Sigmoid colon (tissue), 7 donors: Measurements from ENCODE around the gene RPS6KA5. TPM values are rescaled to one million over a fixed set of nuclear protein-coding genes. Genes with fewer than 3 reads are reported as not detected.
"Not testable (repeated sequence)": the region's sequence is repeated elsewhere in the genome, so short reads cannot be mapped to it uniquely, and the experiment has no call there.

Experiments
- DNase-seq: peaks from one replicate; pipeline ENCODE4 v3.0.0-alpha.2; 2019
- H3K27ac ChIP-seq, 4 donors: fragments of 200-600 bp; sonication (generic); one replicate each; pipeline ENCODE4 v1.5.1; 2016 to 2019; ENCODE audit warnings: mild to moderate bottlenecking in 1 of 4
- H3K27me3 ChIP-seq, 3 donors: fragments of 200-600 bp; sonication (generic); one replicate each; pipeline ENCODE4 v1.5.1; 2019; ENCODE audit warnings: mild to moderate bottlenecking in 1 of 3
- H3K36me3 ChIP-seq, 4 donors: fragments of 200-600 bp; sonication (generic); one replicate each; pipeline ENCODE4 v1.5.1; 2016 to 2019
- H3K4me1 ChIP-seq, 4 donors: fragments of 200-600 bp; sonication (generic); one replicate each; pipeline ENCODE4 v1.5.1; 2017 to 2019
- H3K4me3 ChIP-seq, 4 donors: fragments of 200-600 bp; sonication (generic); one replicate each; pipeline ENCODE4 v1.5.1; 2017 to 2019; ENCODE audit warnings: mild to moderate bottlenecking in 2 of 4, moderate library complexity in 1 of 4
- H3K9me3 ChIP-seq, 4 donors: fragments of 200-600 bp in 3 of 4; sonication (generic) in 3 of 4; one replicate each; pipeline versions ENCODE4 v1.5.1 to v1.6.1; 2013 to 2019
- CTCF ChIP-seq, 4 experiments: fragments of 450-650 bp in 3 of 4; fragments of 200-600 bp in 1 of 4; IDR thresholded peaks; one replicate each; pipeline ENCODE4 v1.5.1; 2016 to 2019; ENCODE audit warnings: antibody characterized with exemption in 4 of 4, mild to moderate bottlenecking in 3 of 4, moderate library complexity in 2 of 4
- EP300 ChIP-seq, 4 donors: sonication (generic); formaldehyde crosslinking; IDR thresholded peaks; one replicate each; pipeline ENCODE4 v1.6.1; 2017; ENCODE audit warnings: antibody characterized with exemption in 4 of 4
- POLR2A ChIP-seq, 2 donors: fragments of 450-650 bp; IDR thresholded peaks; one replicate each; pipeline ENCODE4 v1.6.1; 2016; ENCODE audit warnings: antibody characterized with exemption in 2 of 2, mild to moderate bottlenecking in 2 of 2, moderate library complexity in 2 of 2
- POLR2AphosphoS5 ChIP-seq, 4 donors: sonication (generic); formaldehyde crosslinking; IDR thresholded peaks; one replicate each; pipeline ENCODE4 v1.6.1; 2017; ENCODE audit warnings: antibody characterized with exemption in 4 of 4
- WGBS, 2 donors: extraction: QIAGEN DNeasy Blood & Tissue Kit; methylation state at CpG; one replicate each; pipeline ENCODE4 v1.1.7; 2013; 5-methylcytosine and 5-hydroxymethylcytosine counted together
- intact Hi-C: fragments of 100-400 bp; cut with DNase I; formaldehyde crosslinking; loops from one replicate; pipeline ENCODE4 v1.15.1; 2023
- polyA plus RNA-seq, 3 donors: library from polyadenylated mRNA; stranded (reverse); fragments of 200-250 nt; gene quantifications; one replicate each; pipeline ENCODE4 v1.2.3, GENCODE V29; 2013
- total RNA-seq, 4 donors: library from RNA; depleted of rRNA; stranded (reverse); fragments of >200 nt; gene quantifications; one replicate each; pipeline ENCODE4 v1.1.0, GENCODE V29; 2016
- donor health status: healthy with polysubstance abuse.
- donor health status: Bipolar disorder and iron deficiency.
- donor health status: healthy.

Gene RPS6KA5
- total and polyA plus RNA-seq, 7 donors, result 3.6 to 36.4 (median 18.2) TPM

- intact Hi-C loops, result no loop called here
- no peak overlapping the region for H3K4me3 ChIP-seq
- no peaks in the 10 kb centered on the region for H3K27me3 ChIP-seq
- no peak for TF ChIP-seq POLR2A (IDR thresholded peaks at IDR 0.05)
- no peak for TF ChIP-seq POLR2AphosphoS5 (IDR thresholded peaks at IDR 0.05)
- no peak for TF ChIP-seq CTCF (IDR thresholded peaks at IDR 0.05)
- no peak for TF ChIP-seq EP300 (IDR thresholded peaks at IDR 0.05)
- H3K4me1 ChIP-seq, result no peaks in the 10 kb centered on the region
- WGBS, 2 donors, result 95 to 96% methylated on average over 3 of the region's 3 CpGs
- no peak for DNase-seq
- H3K9me3 ChIP-seq, result peaks cover 0 to 2% (median 0%) of the 10 kb centered on the region in 4 donors
- H3K36me3 ChIP-seq, result no peaks in the 10 kb centered on the region
- no peak overlapping the region for H3K27ac ChIP-seq
These were observed 101.1 kb downstream of the RPS6KA5 start for GRCh38 chr14:90959344-90959743.

- TF ChIP-seq CTCF (IDR thresholded peaks at IDR 0.05) (no peak), POLR2A (IDR thresholded peaks at IDR 0.05) (no peak), POLR2AphosphoS5 (IDR thresholded peaks at IDR 0.05) (no peak)
- H3K9me3 ChIP-seq, result peaks cover 0 to 4% (median 1%) of the 10 kb centered on the region in 4 donors
- intact Hi-C loops, result no loop called here
These were observed 104.2 kb downstream of the RPS6KA5 start for GRCh38 chr14:90956273-90956672.

DNA sequence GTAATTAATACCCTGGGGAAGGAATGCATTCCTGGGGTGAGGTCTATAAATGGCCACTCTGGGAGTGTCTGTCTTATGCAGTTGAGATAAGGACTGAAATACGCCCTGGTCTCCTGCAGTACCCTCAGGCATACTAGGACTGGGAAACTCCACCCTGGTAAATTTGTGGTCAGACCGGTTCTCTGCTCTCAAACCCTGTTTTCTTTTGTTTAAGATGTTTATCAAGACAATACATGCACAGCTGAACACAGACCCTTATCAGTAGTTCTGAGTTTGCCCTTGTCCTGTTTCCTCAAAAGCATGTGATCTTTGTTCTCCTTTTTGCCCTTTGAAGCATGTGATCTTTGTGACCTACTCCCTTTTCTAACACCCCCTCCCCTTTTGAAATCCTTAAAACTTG, 106.8 kb downstream of the RPS6KA5 start:
- H3K27me3 ChIP-seq, H3K4me3 ChIP-seq, intact Hi-C loops, H3K36me3 ChIP-seq, H3K9me3 ChIP-seq, H3K4me1 ChIP-seq, DNase-seq, H3K27ac ChIP-seq: not testable (repeated sequence)
- WGBS, 2 donors, result 17 to 57% methylated on average over 2 of the region's 2 CpGs

More at GRCh38 chr14:90956273-90956672, 104.2 kb downstream of the RPS6KA5 start:
- no peak for DNase-seq
- no peaks in the 10 kb centered on the region for H3K36me3 ChIP-seq
- no peaks in the 10 kb centered on the region for H3K4me1 ChIP-seq
- no peaks in the 10 kb centered on the region for H3K27me3 ChIP-seq
- H3K4me3 ChIP-seq, result no peak overlapping the region
- H3K27ac ChIP-seq, result no peak overlapping the region

- H3K27ac ChIP-seq, result no peak overlapping the region
- no peak for DNase-seq
- no peaks in the 10 kb centered on the region for H3K27me3 ChIP-seq
- TF ChIP-seq POLR2A (IDR thresholded peaks at IDR 0.05) (no peak), POLR2AphosphoS5 (IDR thresholded peaks at IDR 0.05) (no peak), EP300 (IDR thresholded peaks at IDR 0.05) (no peak), CTCF (IDR thresholded peaks at IDR 0.05) (no peak)
- H3K4me3 ChIP-seq, result no peak overlapping the region
- H3K4me1 ChIP-seq, result no peaks in the 10 kb centered on the region
- peaks cover 0 to 8% (median 0%) of the 10 kb centered on the region in 4 donors for H3K9me3 ChIP-seq
- intact Hi-C loops, result no loop called here
- WGBS, 2 donors, result 39 to 81% methylated on average over 3 of the region's 3 CpGs
- H3K36me3 ChIP-seq, result peaks cover 0 to 27% (median 0%) of the 10 kb centered on the region in 4 donors
These were observed 117.1 kb downstream of the RPS6KA5 start for GRCh38 chr14:90943367-90943766.

GRCh38 chr14:90942511-90942910, 117.9 kb downstream of the RPS6KA5 start:
- H3K36me3 ChIP-seq, result peaks cover 0 to 27% (median 0%) of the 10 kb centered on the region in 4 donors
- peaks cover 0 to 3% (median 0%) of the 10 kb centered on the region in 4 donors for H3K4me1 ChIP-seq
- no peak overlapping the region for H3K27ac ChIP-seq
- no peak for TF ChIP-seq POLR2AphosphoS5 (IDR thresholded peaks at IDR 0.05)
- no peak for TF ChIP-seq CTCF (IDR thresholded peaks at IDR 0.05)
- no peak for DNase-seq
- intact Hi-C loops, result no loop called here
- H3K27me3 ChIP-seq, result no peaks in the 10 kb centered on the region
- H3K9me3 ChIP-seq, result peaks cover 0 to 8% (median 0%) of the 10 kb centered on the region in 4 donors
- H3K4me3 ChIP-seq, result no peak overlapping the region
- 18 to 70% methylated on average over 2 of the region's 2 CpGs for WGBS, 2 donors
